Measurements from ENCODE around the gene RPAP2.

The RPAP2 gene

GRCh38 chr1:92439291-92439690 lies 140.4 kb downstream of the RPAP2 start:
- FAIRE-seq (no peak), DNase-seq (ENCODE audit: insufficient read length, low spot score) (no peak)
- no peak for TF ChIP-seq POU2F2 (IDR thresholded peaks at IDR 0.05; ENCODE audit: low read depth, low read length)
- TF ChIP-seq TAF1 (IDR thresholded peaks at IDR 0.05; ENCODE audit: low read depth, low read length), result no peak
- no peak for TF ChIP-seq PAX5 (IDR thresholded peaks at IDR 0.05; ENCODE audit: insufficient read depth, low read length, severe bottlenecking)
- no peak for TF ChIP-seq POLR2A (IDR thresholded peaks at IDR 0.05; ENCODE audit: low read depth, low read length)
- no peak for TF ChIP-seq POLR2AphosphoS5 (IDR thresholded peaks at IDR 0.05; ENCODE audit: low read depth, low read length)
- TF ChIP-seq SPI1 (IDR thresholded peaks at IDR 0.05; ENCODE audit: low read depth, low read length), result no peak

- FAIRE-seq (no peak), DNase-seq (ENCODE audit: insufficient read length, low spot score) (no peak)
- no peak for TF ChIP-seq POU2F2 (IDR thresholded peaks at IDR 0.05; ENCODE audit: low read depth, low read length)
- no peak for TF ChIP-seq TAF1 (IDR thresholded peaks at IDR 0.05; ENCODE audit: low read depth, low read length)
- TF ChIP-seq SPI1 (IDR thresholded peaks at IDR 0.05; ENCODE audit: low read depth, low read length), result no peak
- TF ChIP-seq PAX5 (IDR thresholded peaks at IDR 0.05; ENCODE audit: insufficient read depth, low read length, severe bottlenecking), result no peak
- no peak for TF ChIP-seq POLR2AphosphoS5 (IDR thresholded peaks at IDR 0.05; ENCODE audit: low read depth, low read length)
- no peak for TF ChIP-seq POLR2A (IDR thresholded peaks at IDR 0.05; ENCODE audit: low read depth, low read length)
Observed at GRCh38 chr1:92441316-92441696, 142.4 kb downstream of the RPAP2 start.

GRCh38 chr1:92441697-92442342 lies 143.0 kb downstream of the RPAP2 start:
- no peak for FAIRE-seq
- TF ChIP-seq PAX5 (IDR thresholded peaks at IDR 0.05; ENCODE audit: insufficient read depth, low read length, severe bottlenecking) (no peak), SPI1 (IDR thresholded peaks at IDR 0.05; ENCODE audit: low read depth, low read length) (no peak), POLR2AphosphoS5 (IDR thresholded peaks at IDR 0.05; ENCODE audit: low read depth, low read length) (no peak), TAF1 (IDR thresholded peaks at IDR 0.05; ENCODE audit: low read depth, low read length) (no peak), POU2F2 (IDR thresholded peaks at IDR 0.05; ENCODE audit: low read depth, low read length) (no peak), POLR2A (IDR thresholded peaks at IDR 0.05; ENCODE audit: low read depth, low read length) (no peak)
- DNase-seq (ENCODE audit: insufficient read length, low spot score), result no peak

- DNase-seq (ENCODE audit: insufficient read length, low spot score) (no peak), FAIRE-seq (no peak)
Observed at GRCh38 chr1:92442351-92442750, 143.5 kb downstream of the RPAP2 start.

GRCh38 chr1:92443893-92444292 lies 145.0 kb downstream of the RPAP2 start:
- no peak for DNase-seq (ENCODE audit: insufficient read length, low spot score)
- no peak for FAIRE-seq
- TF ChIP-seq TAF1 (IDR thresholded peaks at IDR 0.05; ENCODE audit: low read depth, low read length), result no peak
- no peak for TF ChIP-seq SPI1 (IDR thresholded peaks at IDR 0.05; ENCODE audit: low read depth, low read length)
- TF ChIP-seq POLR2AphosphoS5 (IDR thresholded peaks at IDR 0.05; ENCODE audit: low read depth, low read length), result no peak
- TF ChIP-seq PAX5 (IDR thresholded peaks at IDR 0.05; ENCODE audit: insufficient read depth, low read length, severe bottlenecking), result no peak
- TF ChIP-seq POU2F2 (IDR thresholded peaks at IDR 0.05; ENCODE audit: low read depth, low read length), result no peak

More at GRCh38 chr1:92442351-92442750, 143.5 kb downstream of the RPAP2 start:
- no peak for TF ChIP-seq POLR2A (IDR thresholded peaks at IDR 0.05; ENCODE audit: low read depth, low read length)

- TF ChIP-seq SPI1 (IDR thresholded peaks at IDR 0.05; ENCODE audit: low read depth, low read length) (no peak), POU2F2 (IDR thresholded peaks at IDR 0.05; ENCODE audit: low read depth, low read length) (no peak), POLR2A (IDR thresholded peaks at IDR 0.05; ENCODE audit: low read depth, low read length) (no peak), POLR2AphosphoS5 (IDR thresholded peaks at IDR 0.05; ENCODE audit: low read depth, low read length) (no peak), TAF1 (IDR thresholded peaks at IDR 0.05; ENCODE audit: low read depth, low read length) (no peak), PAX5 (IDR thresholded peaks at IDR 0.05; ENCODE audit: insufficient read depth, low read length, severe bottlenecking) (no peak)
- DNase-seq (ENCODE audit: insufficient read length, low spot score), result no peak
- no peak for FAIRE-seq
Observed at GRCh38 chr1:92444351-92444750, 145.5 kb downstream of the RPAP2 start.

GRCh38 chr1:92445865-92446264 lies 147.0 kb downstream of the RPAP2 start:
- TF ChIP-seq POU2F2 (IDR thresholded peaks at IDR 0.05; ENCODE audit: low read depth, low read length) (no peak), SPI1 (IDR thresholded peaks at IDR 0.05; ENCODE audit: low read depth, low read length) (no peak), PAX5 (IDR thresholded peaks at IDR 0.05; ENCODE audit: insufficient read depth, low read length, severe bottlenecking) (no peak), POLR2AphosphoS5 (IDR thresholded peaks at IDR 0.05; ENCODE audit: low read depth, low read length) (no peak), TAF1 (IDR thresholded peaks at IDR 0.05; ENCODE audit: low read depth, low read length) (no peak), POLR2A (IDR thresholded peaks at IDR 0.05; ENCODE audit: low read depth, low read length) (no peak)
- DNase-seq (ENCODE audit: insufficient read length, low spot score) (no peak), FAIRE-seq (no peak)

- TF ChIP-seq PAX5 (IDR thresholded peaks at IDR 0.05; ENCODE audit: insufficient read depth, low read length, severe bottlenecking) (no peak), TAF1 (IDR thresholded peaks at IDR 0.05; ENCODE audit: low read depth, low read length) (no peak), SPI1 (IDR thresholded peaks at IDR 0.05; ENCODE audit: low read depth, low read length) (no peak), POLR2AphosphoS5 (IDR thresholded peaks at IDR 0.05; ENCODE audit: low read depth, low read length) (no peak), POLR2A (IDR thresholded peaks at IDR 0.05; ENCODE audit: low read depth, low read length) (no peak), POU2F2 (IDR thresholded peaks at IDR 0.05; ENCODE audit: low read depth, low read length) (no peak)
- no peak for FAIRE-seq
- no peak for DNase-seq (ENCODE audit: insufficient read length, low spot score)
Observed at GRCh38 chr1:92446546-92446945, 147.7 kb downstream of the RPAP2 start.

- TF ChIP-seq POU2F2 (IDR thresholded peaks at IDR 0.05; ENCODE audit: low read depth, low read length), result no peak
- no peak for TF ChIP-seq TAF1 (IDR thresholded peaks at IDR 0.05; ENCODE audit: low read depth, low read length)
- TF ChIP-seq PAX5 (IDR thresholded peaks at IDR 0.05; ENCODE audit: insufficient read depth, low read length, severe bottlenecking), result no peak
- no peak for TF ChIP-seq SPI1 (IDR thresholded peaks at IDR 0.05; ENCODE audit: low read depth, low read length)
- no peak for TF ChIP-seq POLR2A (IDR thresholded peaks at IDR 0.05; ENCODE audit: low read depth, low read length)
- no peak for TF ChIP-seq POLR2AphosphoS5 (IDR thresholded peaks at IDR 0.05; ENCODE audit: low read depth, low read length)
- FAIRE-seq (no peak), DNase-seq (ENCODE audit: insufficient read length, low spot score) (no peak)
Observed at GRCh38 chr1:92447033-92447681, 148.3 kb downstream of the RPAP2 start.

GRCh38 chr1:92447976-92448375 lies 149.1 kb downstream of the RPAP2 start:
- DNase-seq (ENCODE audit: insufficient read length, low spot score), result no peak
- TF ChIP-seq POLR2AphosphoS5 (IDR thresholded peaks at IDR 0.05; ENCODE audit: low read depth, low read length) (no peak), TAF1 (IDR thresholded peaks at IDR 0.05; ENCODE audit: low read depth, low read length) (no peak), POLR2A (IDR thresholded peaks at IDR 0.05; ENCODE audit: low read depth, low read length) (no peak), PAX5 (IDR thresholded peaks at IDR 0.05; ENCODE audit: insufficient read depth, low read length, severe bottlenecking) (no peak), POU2F2 (IDR thresholded peaks at IDR 0.05; ENCODE audit: low read depth, low read length) (no peak), SPI1 (IDR thresholded peaks at IDR 0.05; ENCODE audit: low read depth, low read length) (no peak)
- FAIRE-seq, result no peak

All from GM12891 (cell line).